GM19023 (cell line): ENCODE data around the gene MTARC1.
A peak's percentile ranks its signal among the peaks of the same experiment; 100 is the strongest.

Experiments used
- ATAC-seq: cut with Tn5 transposase; IDR thresholded peaks from one replicate; pipeline ENCODE4 v1.9.1; 2021; ENCODE audit warnings: mild to moderate bottlenecking, moderate library complexity; ENCODE audit not compliant: unreplicated experiment

The MTARC1 gene

GRCh38 chr1:220769205-220769604 is 17.5 kb upstream of the MTARC1 start:
- no peak for ATAC-seq

- peak; percentile 63 for ATAC-seq
Measured at GRCh38 chr1:220770245-220770913, 16.3 kb upstream of the MTARC1 start.

DNA sequence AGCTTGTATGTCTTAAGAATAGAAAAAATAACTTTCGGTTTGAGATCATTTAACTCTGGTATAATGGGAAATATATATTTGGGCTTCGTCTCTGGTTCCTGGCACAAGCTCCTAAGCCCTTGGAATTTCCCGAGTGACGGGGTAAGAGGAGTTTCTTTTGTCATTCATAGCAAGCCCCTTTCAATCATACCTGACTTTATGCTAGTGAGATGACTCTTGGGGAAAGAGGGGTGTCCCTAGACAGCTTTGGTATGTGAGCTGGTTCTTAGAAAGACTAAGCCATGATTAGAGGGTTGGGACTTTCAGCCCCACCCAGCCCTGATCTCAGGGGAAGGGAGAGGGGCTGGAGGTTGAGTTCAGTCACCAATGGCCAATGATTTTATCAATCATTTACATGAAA is 13.9 kb upstream of the MTARC1 start:
- no peak for ATAC-seq

- ATAC-seq: no peak
Measured at GRCh38 chr1:220775240-220775853, 11.4 kb upstream of the MTARC1 start.

GRCh38 chr1:220776254-220776653 is 10.5 kb upstream of the MTARC1 start:
- no peak for ATAC-seq

DNA sequence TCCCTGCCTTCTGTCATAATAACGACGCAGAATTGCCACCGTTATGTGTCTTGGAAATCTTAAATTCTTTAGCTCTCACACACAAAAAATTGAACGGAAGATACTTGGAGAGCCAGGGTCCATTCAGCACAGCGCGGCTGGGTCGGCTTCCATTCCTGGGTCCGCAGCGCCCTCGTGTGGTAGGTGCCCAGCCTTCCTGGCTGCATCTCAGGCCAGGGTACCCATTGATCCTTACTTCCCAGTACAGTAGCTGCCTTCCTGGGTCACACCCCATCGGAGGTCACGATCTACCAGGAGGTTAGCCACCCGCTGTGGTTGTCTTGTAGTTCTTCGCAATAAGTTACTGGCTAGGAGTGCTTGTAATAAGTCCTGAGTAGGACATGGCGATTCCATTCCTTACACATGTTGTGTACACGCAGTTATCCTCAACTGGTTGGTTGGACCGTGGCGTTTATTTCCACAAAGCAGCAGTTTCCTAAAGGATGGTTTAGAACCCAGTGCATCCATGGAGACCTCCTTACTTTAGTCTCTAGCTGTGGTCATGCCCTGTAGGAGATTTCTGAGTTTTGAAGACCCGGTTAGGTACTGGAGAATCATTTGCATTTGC is 9.9 kb upstream of the MTARC1 start:
- peak; percentile 80 for ATAC-seq

DNA sequence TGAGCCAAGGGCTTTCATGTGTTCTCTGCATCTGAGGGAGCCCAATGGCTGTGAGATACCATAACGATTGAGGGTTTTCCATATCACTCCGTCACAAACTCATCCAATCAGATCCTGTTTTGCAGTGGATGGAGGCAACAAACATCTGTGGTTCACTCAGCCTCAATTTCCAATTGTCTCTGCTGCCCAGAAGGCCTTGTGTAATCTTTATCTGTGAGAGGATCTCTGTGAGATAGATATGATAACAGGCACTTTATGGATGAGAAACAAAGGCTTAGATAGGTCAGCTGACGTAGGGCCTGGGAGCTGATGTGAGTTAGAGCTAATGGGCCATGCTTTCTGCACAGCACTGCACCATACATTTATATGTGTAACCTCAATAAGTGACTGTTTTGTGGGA is 3.3 kb upstream of the MTARC1 start:
- no peak for ATAC-seq

DNA sequence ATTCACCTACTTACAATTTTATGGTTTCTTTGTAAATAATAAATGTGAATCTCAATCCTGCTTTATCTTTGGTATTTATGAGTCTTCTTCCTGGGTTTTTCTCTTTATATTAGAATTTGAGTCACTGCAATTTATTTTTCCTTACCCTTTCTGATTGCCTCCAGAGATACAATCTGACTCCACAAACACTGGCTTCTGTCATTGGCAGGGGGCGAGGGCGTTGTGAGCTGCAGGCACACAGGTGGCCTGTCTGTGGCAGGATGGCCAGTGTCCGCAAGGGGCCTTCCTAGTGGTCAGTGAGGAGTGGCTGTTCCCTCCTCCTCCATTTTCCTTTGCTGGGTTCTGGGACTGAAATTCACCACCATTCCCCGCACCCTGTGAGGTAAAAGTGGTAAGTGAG is 2.0 kb upstream of the MTARC1 start:
- no peak for ATAC-seq

GRCh38 chr1:220785166-220786056 is 1.3 kb upstream of the MTARC1 start:
- no peak for ATAC-seq

DNA sequence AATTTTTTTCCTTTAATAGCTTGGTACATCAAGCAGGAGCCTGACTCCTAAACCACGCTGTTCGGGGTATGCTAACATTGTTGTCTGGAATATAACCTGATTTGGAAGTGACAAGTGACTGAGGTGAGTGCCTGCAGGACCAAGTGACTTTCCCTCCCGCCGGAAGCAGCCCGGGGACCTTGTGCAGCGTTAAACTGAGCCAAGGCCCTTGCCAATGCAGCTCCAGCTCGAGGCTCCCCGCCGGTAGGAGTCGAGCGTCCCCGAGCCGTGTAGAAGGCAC is 716 bp upstream of the MTARC1 start:
- ATAC-seq: peak; percentile 20

GRCh38 chr1:220787069-220787619 is 431 bp downstream of the MTARC1 start:
- peak; percentile 26 for ATAC-seq

DNA sequence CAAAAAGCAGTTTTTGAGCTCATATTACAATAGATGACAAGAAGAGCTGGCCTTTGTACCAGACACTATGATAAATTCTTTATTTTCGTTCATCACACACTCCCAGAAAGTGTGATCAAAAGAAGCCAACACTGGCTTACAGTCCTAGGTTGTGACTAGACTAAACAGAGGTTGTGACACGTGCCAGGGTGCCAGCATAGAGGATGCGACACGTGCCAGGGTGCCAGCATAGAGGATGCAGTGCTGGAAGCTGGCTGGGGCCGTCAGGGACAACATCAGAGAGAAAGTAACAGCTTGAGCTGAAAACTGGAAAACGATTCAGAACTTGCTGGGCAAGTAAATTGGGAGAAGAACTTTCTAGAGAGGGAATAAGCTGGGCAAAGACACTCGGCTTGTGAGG is 2.2 kb downstream of the MTARC1 start:
- no peak for ATAC-seq

- ATAC-seq: no peak
Measured at GRCh38 chr1:220789532-220790147, 2.9 kb downstream of the MTARC1 start.

DNA sequence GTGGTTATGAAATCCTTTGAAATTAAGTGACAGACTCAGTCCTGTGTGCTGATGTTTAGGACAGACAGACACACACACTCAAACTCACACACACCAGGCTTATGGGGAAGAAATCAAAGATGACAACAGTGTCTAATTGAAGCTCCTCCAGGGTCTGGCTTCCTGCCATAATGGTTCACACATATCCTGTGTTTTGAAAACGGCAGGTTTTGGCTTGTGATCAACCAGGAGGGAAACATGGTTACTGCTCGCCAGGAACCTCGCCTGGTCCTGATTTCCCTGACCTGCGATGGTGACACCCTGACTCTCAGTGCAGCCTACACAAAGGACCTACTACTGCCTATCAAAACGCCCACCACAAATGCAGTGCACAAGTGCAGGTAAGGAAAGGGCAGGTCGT is 4.6 kb downstream of the MTARC1 start:
- no peak for ATAC-seq

- no peak for ATAC-seq
Measured at GRCh38 chr1:220791956-220792355, 5.2 kb downstream of the MTARC1 start.

GRCh38 chr1:220796530-220796929 is 9.8 kb downstream of the MTARC1 start:
- ATAC-seq: no peak

- ATAC-seq: no peak
Measured at GRCh38 chr1:220797044-220797443, 10.3 kb downstream of the MTARC1 start.

- ATAC-seq: no peak
Measured at GRCh38 chr1:220797553-220797952, 10.8 kb downstream of the MTARC1 start.

GRCh38 chr1:220798338-220798737 is 11.6 kb downstream of the MTARC1 start:
- ATAC-seq: no peak

GRCh38 chr1:220800262-220800661 is 13.5 kb downstream of the MTARC1 start:
- no peak for ATAC-seq
